ENCODE results near the gene SWAP70.

- TF ChIP-seq GTF3A (CRISPR knock-in tag; conservative IDR thresholded peaks at IDR 0.05) (no peak), CTCF (CRISPR knock-in tag; IDR thresholded peaks at IDR 0.05) (no peak), RNF219 (CRISPR knock-in tag; IDR thresholded peaks at IDR 0.05) (no peak), HCFC1 (IDR thresholded peaks at IDR 0.05; ENCODE audit: low read depth, low read length) (no peak), RXRA (CRISPR knock-in tag; IDR thresholded peaks at IDR 0.05) (no peak), ZNF431 (CRISPR knock-in tag; IDR thresholded peaks at IDR 0.05; ENCODE audit: borderline replicate concordance, low read depth) (no peak), HIC2 (CRISPR knock-in tag; IDR thresholded peaks at IDR 0.05; ENCODE audit: low read depth) (no peak), ZNF615 (CRISPR knock-in tag; IDR thresholded peaks at IDR 0.05; ENCODE audit: borderline replicate concordance) (no peak), SMC3 (IDR thresholded peaks at IDR 0.05; ENCODE audit: low read length) (no peak), SP2 (CRISPR knock-in tag; IDR thresholded peaks at IDR 0.05) (no peak), MXI1 (IDR thresholded peaks at IDR 0.05; ENCODE audit: borderline replicate concordance, low read depth, low read length) (no peak), TAF1 (CRISPR knock-in tag; IDR thresholded peaks at IDR 0.05) (no peak), NFE2L1 (CRISPR knock-in tag; IDR thresholded peaks at IDR 0.05; ENCODE audit: borderline replicate concordance) (no peak)
These were observed 53.1 kb downstream of the SWAP70 start for GRCh38 chr11:9717040-9717357.
